ENCODE results near the gene RASEF. TPM values are rescaled to one million over a fixed set of nuclear protein-coding genes. Genes with fewer than 3 reads are reported as not detected.

RASEF gene
- total and polyA plus RNA-seq, 2 of the 13 experiments (the other 11 are each of a cell fraction or from before 2014, with no cell fraction given): 0.07 TPM; not detected in 1

- DNase-seq (ENCODE audit: low spot score): no peak
- Histone ChIP-seq H3K79me2 (ENCODE audit: insufficient read depth, low read length) (no peaks in the 10 kb centered on the region), H3K4me2 (ENCODE audit: low read depth, low read length) (no peak overlapping the region), H3K4me1 (ENCODE audit: insufficient read depth, low read length) (no peaks in the 10 kb centered on the region), H3K36me3 (replicated peaks in 1 of 2; ENCODE audit: control insufficient read depth in 1 of 2, insufficient read depth in 2 of 2, low read length in 2 of 2) (no peaks in the 10 kb centered on the region), H3K27me3 (ENCODE audit: control insufficient read depth in 1 of 2, insufficient read depth in 2 of 2, low read length in 2 of 2) (no peaks in the 10 kb centered on the region), H2AFZ (ENCODE audit: low read length) (no peak overlapping the region), H3K27ac (ENCODE audit: extremely low read length, insufficient read depth, low read length) (no peak overlapping the region), H4K20me1 (ENCODE audit: insufficient read depth, low read length) (no peaks in the 10 kb centered on the region), H3K4me3 (replicated peaks in 1 of 3; ENCODE audit: insufficient read depth in 1 of 3, low read depth in 2 of 3, low read length in 3 of 3) (no peak overlapping the region), H3K9me3 (ENCODE audit: low read length) (no peaks in the 10 kb centered on the region), H3K9ac (ENCODE audit: insufficient read depth, low read depth, low read length) (no peak overlapping the region)
- ChIA-PET CTCF (ENCODE audit: low intra/inter-chr PET ratio, low total read pairs) (no interaction called here), POLR2A (no interaction called here)
- intact Hi-C loops (cut with micrococcal nuclease; ENCODE audit: unreplicated experiment): no loop called here
- no peak for FAIRE-seq
- BruUV-seq (replicated peaks): no TSS peak
- WGBS (ENCODE audit: low lambda C conversion rate): 0% methylated on average over 2 of the region's 2 CpGs
- in situ Hi-C loops (cut with HindIII; ENCODE audit: extremely low pct_ligation_motif_present, low pct_unique_long_range_greater_than_20kb): no loop called here
- ATAC-seq: no peak
- TF ChIP-seq ZXDC (CRISPR knock-in tag; IDR thresholded peaks at IDR 0.05): no peak
- no peak for TF ChIP-seq ZNF225 (CRISPR knock-in tag; IDR thresholded peaks at IDR 0.05)
- no peak for TF ChIP-seq CBFB (CRISPR knock-in tag; IDR thresholded peaks at IDR 0.05)
- no peak for TF ChIP-seq ZNF430 (CRISPR knock-in tag; IDR thresholded peaks at IDR 0.05)
- no peak for TF ChIP-seq ZNF746 (CRISPR knock-in tag; IDR thresholded peaks at IDR 0.05)
- TF ChIP-seq RFX3 (CRISPR knock-in tag; IDR thresholded peaks at IDR 0.05): no peak
- no peak for TF ChIP-seq TP53 (CRISPR knock-in tag; conservative IDR thresholded peaks at IDR 0.05)
- TF ChIP-seq ZNF577 (CRISPR knock-in tag; IDR thresholded peaks at IDR 0.05; ENCODE audit: borderline replicate concordance, low read depth): no peak
- no peak for TF ChIP-seq ZNF264 (CRISPR knock-in tag; IDR thresholded peaks at IDR 0.05)
- TF ChIP-seq ZMYM4 (CRISPR knock-in tag; IDR thresholded peaks at IDR 0.05): no peak
- no peak for TF ChIP-seq PAX8 (CRISPR knock-in tag; IDR thresholded peaks at IDR 0.05; ENCODE audit: borderline replicate concordance)
- TF ChIP-seq FOXP4 (CRISPR knock-in tag; IDR thresholded peaks at IDR 0.05): no peak
Measured at GRCh38 chr9:83020864-83021263, 42.1 kb downstream of the RASEF start.

Data from HepG2 (cell line).